ENCODE results near the gene SETD1A.

SETD1A gene

GRCh38 chr16:30947859-30948666 is 9.5 kb upstream of the SETD1A start:
- TF ChIP-seq CTCF (IDR thresholded peaks at IDR 0.05) = no peak

- TF ChIP-seq CTCF (IDR thresholded peaks at IDR 0.05) = no peak
Measured at GRCh38 chr16:30948667-30949649, 8.6 kb upstream of the SETD1A start, which contains the start of gene ORAI3. Gene ORAI3 (plus strand): TSS chr16:30949068. CDS start chr16:30949290, 222 bp downstream.

GRCh38 chr16:30949650-30950515 is 7.7 kb upstream of the SETD1A start:
- no peak for TF ChIP-seq CTCF (IDR thresholded peaks at IDR 0.05)

GRCh38 chr16:30950516-30951065 is 7.0 kb upstream of the SETD1A start:
- TF ChIP-seq CTCF (IDR thresholded peaks at IDR 0.05) = no peak

- no peak for TF ChIP-seq CTCF (IDR thresholded peaks at IDR 0.05)
Measured at GRCh38 chr16:30951193-30951592, 6.4 kb upstream of the SETD1A start.

- TF ChIP-seq CTCF (IDR thresholded peaks at IDR 0.05) = no peak
Measured at GRCh38 chr16:30951750-30952149, 5.8 kb upstream of the SETD1A start.
